Activated naive CD8-positive, alpha-beta T cell treated with anti-CD3 and anti-CD28 coated beads, Interleukin-2, amount 50 U/mL, for 24 hours (primary cell): ENCODE results near the gene IL1RAPL1.

Source experiments
- ATAC-seq: fragments of 150-1000 bp; cut with Tn5 transposase; one replicate; pipeline ENCODE4 v1.10.0; 2021
- DNase-seq: peaks from one replicate; pipeline ENCODE4 v3.0.0; 2021
- H3K27ac Mint-ChIP-seq: one replicate; pipeline ENCODE4 v1.8.0; 2021; ENCODE audit warnings: mild to moderate bottlenecking, mixed read lengths
- H3K27me3 Mint-ChIP-seq: one replicate; pipeline ENCODE4 v1.8.0; 2021; ENCODE audit warnings: mixed read lengths
- H3K36me3 Mint-ChIP-seq: one replicate; pipeline ENCODE4 v1.8.0; 2021; ENCODE audit warnings: low read depth, mixed read lengths
- H3K4me1 Mint-ChIP-seq: one replicate; pipeline ENCODE4 v1.8.0; 2021; ENCODE audit warnings: mixed read lengths
- H3K4me3 Mint-ChIP-seq: one replicate; pipeline ENCODE4 v1.8.0; 2021; ENCODE audit warnings: mild to moderate bottlenecking, moderate library complexity, mixed read lengths
- H3K9me3 Mint-ChIP-seq: one replicate; pipeline ENCODE4 v1.8.0; 2021; ENCODE audit warnings: mixed read lengths

IL1RAPL1 gene

DNA sequence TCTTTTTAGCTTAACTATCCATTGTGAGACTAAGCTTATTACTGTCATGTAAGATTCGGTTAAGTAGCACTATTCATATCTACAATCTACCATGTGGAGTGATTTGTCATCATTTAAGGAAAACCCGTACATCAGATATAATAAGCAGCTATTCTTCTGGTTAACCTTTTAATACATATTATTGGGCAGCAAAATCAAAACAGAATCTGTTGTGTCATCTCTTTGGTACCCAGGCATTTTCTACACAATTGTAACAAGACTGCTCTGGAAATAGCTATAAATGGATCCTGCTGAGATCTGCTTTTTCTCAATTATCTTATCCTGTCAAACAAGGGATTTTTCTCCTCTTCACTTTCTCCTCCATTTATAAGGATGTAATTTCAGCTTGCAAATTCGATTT lies 1106.7 kb downstream of the IL1RAPL1 start:
- Mint-ChIP-seq H3K9me3 (no peaks in the 10 kb centered on the region), H3K4me1 (no peaks in the 10 kb centered on the region), H3K36me3 (no peaks in the 10 kb centered on the region), H3K27me3 (no peaks in the 10 kb centered on the region), H3K27ac (no peak overlapping the region), H3K4me3 (no peak overlapping the region)
- ATAC-seq (no peak), DNase-seq (no peak)

DNA sequence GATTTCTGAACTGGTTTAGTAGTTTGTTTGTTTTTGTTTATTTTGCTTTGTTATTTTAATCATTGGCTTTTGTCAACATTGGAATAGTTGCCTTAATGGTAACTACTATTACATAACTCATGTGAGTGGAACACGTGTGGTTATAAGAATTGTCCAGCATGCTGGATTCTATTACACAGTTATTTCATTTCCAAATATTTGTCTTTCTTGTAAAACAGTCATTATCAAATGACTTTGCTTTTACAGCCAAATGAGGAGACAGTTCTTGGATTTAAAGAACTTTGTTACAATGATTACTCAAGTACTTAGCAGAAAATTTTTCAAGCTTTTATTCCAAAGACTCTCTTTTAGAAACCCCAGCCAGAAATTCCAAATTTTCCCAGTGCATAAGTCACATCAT lies 1112.0 kb downstream of the IL1RAPL1 start:
- Mint-ChIP-seq H3K9me3 (no peaks in the 10 kb centered on the region), H3K36me3 (no peaks in the 10 kb centered on the region), H3K27ac (no peak overlapping the region), H3K4me1 (no peaks in the 10 kb centered on the region), H3K4me3 (no peak overlapping the region), H3K27me3 (no peaks in the 10 kb centered on the region)
- ATAC-seq, result no peak
- no peak for DNase-seq

DNA sequence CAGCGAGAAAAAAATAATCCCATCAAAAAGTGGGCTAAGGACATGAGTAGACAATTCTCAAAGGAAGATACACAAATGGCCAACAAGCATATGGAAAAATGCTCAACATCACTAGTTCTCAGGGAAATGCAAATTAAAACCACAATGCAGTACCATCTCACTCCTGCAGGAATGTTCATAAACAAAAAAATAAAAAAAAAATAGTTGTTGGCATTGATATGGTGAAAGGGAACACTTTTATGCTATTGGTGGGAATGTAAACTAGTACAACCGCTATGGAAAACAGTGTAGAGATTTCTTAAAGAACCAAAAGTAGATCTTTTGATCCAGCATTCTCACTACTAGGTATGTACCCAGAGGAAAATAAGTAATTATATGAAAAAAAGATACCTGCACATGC lies 1119.8 kb downstream of the IL1RAPL1 start:
- no peak overlapping the region for H3K27ac Mint-ChIP-seq
- DNase-seq (no peak), ATAC-seq (no peak)
- H3K27me3 Mint-ChIP-seq, result no peaks in the 10 kb centered on the region
- no peak overlapping the region for H3K4me3 Mint-ChIP-seq
- H3K36me3 Mint-ChIP-seq, result no peaks in the 10 kb centered on the region
- H3K9me3 Mint-ChIP-seq, result peaks cover 9% of the 10 kb centered on the region
- no peaks in the 10 kb centered on the region for H3K4me1 Mint-ChIP-seq

DNA sequence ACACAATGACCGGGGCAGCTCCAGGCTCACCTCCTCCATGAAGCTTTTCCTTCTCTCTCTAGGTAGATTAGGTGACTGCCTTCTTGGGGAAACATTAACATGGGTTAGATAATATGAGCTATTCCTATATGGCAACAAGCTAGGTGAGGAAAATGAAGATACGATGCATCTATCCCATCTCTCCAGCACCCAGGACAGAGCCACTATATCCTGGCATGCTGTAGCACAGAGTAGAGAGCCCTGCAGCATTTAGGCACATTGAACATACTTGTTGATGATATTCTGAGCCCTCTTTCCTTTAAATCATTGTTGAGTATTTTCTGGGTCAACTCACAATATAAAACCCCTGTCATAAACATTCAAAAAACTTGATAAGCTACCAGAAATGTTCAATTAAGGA lies 1133.9 kb downstream of the IL1RAPL1 start:
- Mint-ChIP-seq H3K27me3 (no peaks in the 10 kb centered on the region), H3K36me3 (no peaks in the 10 kb centered on the region), H3K9me3 (no peaks in the 10 kb centered on the region), H3K4me3 (no peak overlapping the region), H3K4me1 (no peaks in the 10 kb centered on the region), H3K27ac (no peak overlapping the region)
- ATAC-seq, result no peak
- no peak for DNase-seq

DNA sequence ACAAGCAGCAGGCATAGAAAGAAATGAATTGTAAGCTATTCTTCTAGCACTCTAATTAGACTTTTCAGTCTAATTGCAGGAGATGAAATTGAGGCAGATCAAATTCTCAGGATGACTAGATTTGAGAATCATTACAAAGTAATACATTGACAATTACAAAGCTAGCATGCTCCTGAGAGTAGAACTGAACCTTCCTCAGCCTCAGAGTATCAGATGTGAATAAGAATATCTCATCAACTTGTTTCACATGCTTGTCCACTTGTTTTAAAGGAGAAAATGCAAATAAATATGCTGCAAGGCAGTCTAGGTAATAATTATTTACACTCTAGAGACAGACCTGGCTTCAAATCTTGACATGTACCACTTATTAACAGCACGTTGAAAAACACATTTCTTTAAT lies 1137.1 kb downstream of the IL1RAPL1 start:
- DNase-seq (no peak), ATAC-seq (no peak)
- H3K36me3 Mint-ChIP-seq, result no peaks in the 10 kb centered on the region
- no peaks in the 10 kb centered on the region for H3K4me1 Mint-ChIP-seq
- H3K27ac Mint-ChIP-seq, result no peak overlapping the region
- no peaks in the 10 kb centered on the region for H3K9me3 Mint-ChIP-seq
- H3K4me3 Mint-ChIP-seq, result no peak overlapping the region
- no peaks in the 10 kb centered on the region for H3K27me3 Mint-ChIP-seq

DNA sequence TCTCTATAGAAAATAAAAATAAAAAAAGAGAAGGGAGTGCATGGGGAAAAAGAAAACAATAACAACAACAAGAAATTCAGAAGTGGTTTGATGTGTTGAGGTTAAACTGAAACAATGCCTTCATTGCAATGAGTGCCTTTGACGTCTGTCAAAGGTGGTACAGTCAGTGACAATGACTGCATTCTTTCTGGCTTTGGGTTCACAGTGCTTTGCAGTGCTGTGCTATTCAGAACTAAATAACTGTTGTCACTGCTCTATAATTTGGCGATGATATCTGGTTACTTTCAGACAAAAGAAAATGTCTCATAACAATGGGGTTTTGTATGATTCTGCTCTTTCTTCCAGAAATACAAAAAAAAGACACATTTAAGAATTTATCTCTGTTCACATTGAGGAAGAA lies 1139.6 kb downstream of the IL1RAPL1 start:
- H3K9me3 Mint-ChIP-seq, result no peaks in the 10 kb centered on the region
- H3K4me1 Mint-ChIP-seq, result no peaks in the 10 kb centered on the region
- no peak for ATAC-seq
- no peaks in the 10 kb centered on the region for H3K27me3 Mint-ChIP-seq
- H3K4me3 Mint-ChIP-seq, result no peak overlapping the region
- DNase-seq, result no peak
- no peaks in the 10 kb centered on the region for H3K36me3 Mint-ChIP-seq
- no peak overlapping the region for H3K27ac Mint-ChIP-seq

DNA sequence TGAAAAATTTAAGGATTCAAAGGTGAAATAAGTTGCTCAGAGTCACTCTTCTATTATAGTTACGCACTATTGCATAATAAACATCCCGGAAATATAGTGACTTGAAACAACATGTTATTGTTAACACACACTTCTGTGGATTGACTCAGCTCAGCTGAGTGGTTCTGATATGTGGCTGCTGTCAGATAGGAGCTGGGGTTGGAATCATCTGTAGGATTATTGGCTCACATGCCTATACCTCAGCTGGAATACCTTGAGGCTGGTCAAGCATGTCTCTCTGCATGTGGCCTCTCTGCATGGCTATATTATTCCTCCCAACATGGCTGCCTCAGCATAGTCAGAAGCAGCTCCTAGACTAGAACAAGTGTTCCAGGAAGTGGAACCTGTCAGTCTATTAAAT lies 1141.4 kb downstream of the IL1RAPL1 start:
- Mint-ChIP-seq H3K36me3 (no peaks in the 10 kb centered on the region), H3K4me3 (no peak overlapping the region), H3K4me1 (no peaks in the 10 kb centered on the region), H3K27me3 (no peaks in the 10 kb centered on the region), H3K27ac (no peak overlapping the region), H3K9me3 (no peaks in the 10 kb centered on the region)
- DNase-seq (no peak), ATAC-seq (no peak)

DNA sequence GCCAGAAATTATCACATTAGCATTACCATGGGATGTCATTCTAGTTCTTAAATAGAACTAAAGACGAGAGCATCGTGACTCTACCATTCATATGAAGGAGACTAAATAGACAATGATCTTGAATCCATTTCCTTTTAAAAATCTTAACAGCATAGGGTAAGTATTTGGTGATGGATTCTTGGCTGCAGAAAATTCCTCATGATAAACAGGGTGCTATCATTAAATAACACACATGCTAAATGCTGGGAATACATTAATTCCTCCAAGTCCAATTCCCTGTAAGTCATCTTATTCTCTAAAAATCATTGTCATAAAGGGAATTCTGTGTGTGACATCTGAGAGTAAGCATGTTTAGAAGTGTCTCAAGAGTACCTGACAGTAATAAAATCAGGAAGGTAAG lies 1157.7 kb downstream of the IL1RAPL1 start:
- no peak for DNase-seq
- Mint-ChIP-seq H3K36me3 (no peaks in the 10 kb centered on the region), H3K9me3 (no peaks in the 10 kb centered on the region), H3K27me3 (no peaks in the 10 kb centered on the region), H3K27ac (no peak overlapping the region), H3K4me1 (no peaks in the 10 kb centered on the region), H3K4me3 (no peak overlapping the region)
- no peak for ATAC-seq

DNA sequence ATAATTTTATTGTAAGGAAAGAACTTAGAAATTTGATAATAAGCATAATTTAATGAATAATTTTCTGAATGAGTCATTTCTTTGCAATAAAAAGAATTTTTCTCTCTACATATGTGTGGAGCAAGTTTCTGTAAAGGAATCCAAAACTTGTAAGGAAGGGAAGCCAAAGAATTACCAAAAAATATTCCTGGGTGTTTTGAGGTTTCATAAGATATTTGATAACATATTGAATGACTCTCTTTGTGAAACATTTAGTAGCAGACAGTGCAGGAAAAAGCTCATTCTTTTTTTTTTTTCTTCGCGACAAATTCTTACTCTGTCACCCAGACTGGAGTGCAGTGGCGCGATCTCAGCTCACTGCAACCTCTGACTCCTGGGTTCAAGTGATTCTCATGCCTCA lies 1159.1 kb downstream of the IL1RAPL1 start:
- no peaks in the 10 kb centered on the region for H3K9me3 Mint-ChIP-seq
- ATAC-seq (no peak), DNase-seq (no peak)
- H3K27me3 Mint-ChIP-seq, result no peaks in the 10 kb centered on the region
- H3K4me3 Mint-ChIP-seq, result no peak overlapping the region
- no peaks in the 10 kb centered on the region for H3K4me1 Mint-ChIP-seq
- no peaks in the 10 kb centered on the region for H3K36me3 Mint-ChIP-seq
- H3K27ac Mint-ChIP-seq, result no peak overlapping the region

DNA sequence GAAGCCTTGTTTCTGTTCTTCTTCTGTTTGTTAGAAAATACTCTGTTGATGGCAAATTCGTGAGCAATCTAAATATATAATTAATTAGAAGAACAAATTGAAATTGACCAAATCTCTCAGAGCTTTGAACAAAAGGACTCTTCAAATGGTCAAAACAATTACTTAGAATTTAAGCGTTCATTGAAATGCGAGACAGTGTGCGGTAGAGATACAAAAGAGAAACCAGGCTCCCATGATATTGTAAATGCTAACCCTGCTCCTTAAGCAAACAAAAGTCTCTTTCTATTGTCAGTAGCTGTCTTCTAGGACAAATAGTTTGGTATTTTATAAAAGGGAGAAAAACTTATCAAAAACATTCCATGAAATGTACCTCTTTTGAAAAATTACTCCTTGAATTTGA lies 1174.8 kb downstream of the IL1RAPL1 start:
- DNase-seq (no peak), ATAC-seq (no peak)
- Mint-ChIP-seq H3K9me3 (no peaks in the 10 kb centered on the region), H3K27me3 (no peaks in the 10 kb centered on the region), H3K27ac (no peak overlapping the region), H3K4me3 (no peak overlapping the region), H3K4me1 (no peaks in the 10 kb centered on the region), H3K36me3 (no peaks in the 10 kb centered on the region)

DNA sequence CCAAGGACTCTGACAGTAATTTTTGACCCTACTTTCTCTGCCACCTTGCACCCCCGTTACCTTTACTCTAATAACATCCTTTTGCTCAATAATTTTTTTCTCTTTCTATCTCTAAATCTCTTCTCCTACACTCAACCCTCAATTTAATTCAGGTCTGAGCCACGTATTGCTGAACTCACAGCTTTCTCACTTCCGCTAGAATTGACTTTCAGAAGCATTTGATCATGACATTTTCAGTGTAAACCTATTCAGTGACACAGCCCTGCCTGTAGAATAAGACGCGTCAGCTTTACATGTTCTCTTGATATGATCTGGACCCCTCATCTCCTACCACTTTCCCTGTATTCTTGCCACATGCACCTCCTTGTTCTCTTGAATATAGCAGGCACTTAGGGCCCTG lies 1188.6 kb downstream of the IL1RAPL1 start:
- DNase-seq (no peak), ATAC-seq (no peak)
- H3K4me1 Mint-ChIP-seq, result no peaks in the 10 kb centered on the region
- no peak overlapping the region for H3K27ac Mint-ChIP-seq
- no peaks in the 10 kb centered on the region for H3K9me3 Mint-ChIP-seq
- H3K27me3 Mint-ChIP-seq, result no peaks in the 10 kb centered on the region
- no peak overlapping the region for H3K4me3 Mint-ChIP-seq
- H3K36me3 Mint-ChIP-seq, result no peaks in the 10 kb centered on the region

DNA sequence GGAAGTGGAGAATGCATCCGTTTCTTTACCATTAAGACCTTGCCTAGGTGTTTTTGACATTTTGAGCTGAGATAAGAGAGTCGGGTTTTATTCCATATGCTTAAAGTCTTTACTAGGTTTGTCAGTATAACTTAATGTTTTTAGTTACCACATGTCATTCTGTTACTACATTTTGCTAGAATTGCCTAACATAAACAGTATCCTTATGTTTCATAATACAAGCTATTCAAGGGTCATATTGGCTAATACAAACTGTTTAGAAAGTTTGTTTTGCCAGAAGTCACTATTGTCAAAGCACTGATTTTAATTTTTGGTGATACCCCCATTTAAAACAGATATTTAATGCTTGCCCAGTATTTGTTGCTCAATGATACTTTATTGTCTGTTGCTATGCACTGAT lies 1200.4 kb downstream of the IL1RAPL1 start:
- no peak overlapping the region for H3K4me3 Mint-ChIP-seq
- H3K27ac Mint-ChIP-seq, result no peak overlapping the region
- ATAC-seq, result no peak
- no peak for DNase-seq
- H3K4me1 Mint-ChIP-seq, result no peaks in the 10 kb centered on the region
- H3K27me3 Mint-ChIP-seq, result no peaks in the 10 kb centered on the region
- H3K9me3 Mint-ChIP-seq, result peaks cover 4% of the 10 kb centered on the region
- no peaks in the 10 kb centered on the region for H3K36me3 Mint-ChIP-seq

DNA sequence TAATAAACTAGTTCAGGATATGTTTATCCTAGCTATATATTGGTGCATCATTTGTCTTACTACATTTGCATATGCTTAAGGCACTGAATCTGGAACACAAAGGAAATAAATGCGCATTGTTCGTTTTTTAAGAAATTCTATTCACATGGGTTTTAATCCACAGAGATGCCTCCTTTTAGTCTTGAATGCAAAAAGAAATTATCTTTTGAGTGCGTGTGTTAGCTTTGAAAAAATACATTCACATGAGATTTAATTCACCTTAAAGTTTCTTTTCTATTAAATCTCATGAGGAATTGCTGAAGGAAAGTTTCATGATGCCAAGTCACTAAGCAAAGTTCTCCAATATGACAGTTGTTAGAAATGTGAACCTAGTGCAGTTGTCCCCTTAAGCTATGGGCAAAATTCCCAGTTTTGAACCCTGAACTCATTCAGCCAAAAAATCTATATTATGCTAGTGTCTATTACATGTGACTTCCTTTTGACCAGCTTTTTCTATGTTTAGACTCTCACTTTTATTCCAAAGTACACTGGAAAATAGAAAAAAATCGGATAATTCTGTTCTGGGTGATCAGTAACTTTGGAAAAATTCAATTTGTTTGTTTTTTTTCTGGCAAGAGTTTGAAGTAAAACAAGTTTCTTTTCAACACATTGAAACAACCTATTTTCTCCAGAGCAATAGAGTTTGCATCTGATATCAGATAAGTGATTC lies 1201.9 kb downstream of the IL1RAPL1 start:
- Mint-ChIP-seq H3K9me3 (no peaks in the 10 kb centered on the region), H3K4me3 (no peak overlapping the region), H3K27ac (no peak overlapping the region), H3K36me3 (no peaks in the 10 kb centered on the region), H3K4me1 (no peaks in the 10 kb centered on the region), H3K27me3 (no peaks in the 10 kb centered on the region)
- DNase-seq (no peak), ATAC-seq (no peak)

DNA sequence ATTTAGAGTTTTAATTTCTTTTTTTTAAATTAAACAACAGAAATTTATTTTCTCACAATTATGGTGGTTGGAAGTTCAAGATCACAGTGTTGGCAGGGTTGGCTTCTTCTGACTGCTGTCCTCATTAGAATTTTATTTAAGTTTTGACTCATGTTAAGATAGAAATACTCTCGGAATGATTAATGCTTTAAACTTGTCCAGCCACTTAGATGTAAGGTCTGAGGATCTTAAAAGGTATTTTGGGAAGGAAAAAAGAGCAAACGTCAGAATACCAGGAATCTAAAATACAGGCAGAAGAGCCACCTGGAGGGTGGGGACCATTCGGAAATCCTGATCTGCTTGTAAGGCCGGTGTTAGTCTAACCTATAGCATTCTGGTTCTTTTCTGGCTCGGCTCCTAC lies 1205.1 kb downstream of the IL1RAPL1 start:
- ATAC-seq, result no peak
- H3K27me3 Mint-ChIP-seq, result no peaks in the 10 kb centered on the region

DNA sequence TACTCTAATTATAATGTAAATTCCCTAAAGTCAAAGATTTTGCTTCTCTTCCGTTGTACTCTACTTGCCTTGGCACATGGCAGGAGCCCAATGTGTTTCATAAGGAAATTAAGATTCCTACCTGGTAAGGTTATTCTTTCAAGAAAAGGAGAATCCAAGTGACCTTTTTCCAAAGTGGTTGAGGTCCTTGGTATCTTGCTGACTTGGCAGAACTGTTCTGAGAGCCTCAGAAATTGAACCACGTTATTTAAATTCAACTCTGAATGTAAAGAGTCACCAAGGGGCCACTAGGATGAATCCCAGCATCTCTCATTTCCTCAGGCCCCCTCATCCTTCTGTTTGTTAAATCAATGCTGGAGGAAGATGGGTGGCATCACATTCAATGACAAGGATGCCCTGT lies 1209.9 kb downstream of the IL1RAPL1 start:
- DNase-seq (no peak), ATAC-seq (no peak)
- Mint-ChIP-seq H3K27ac (no peak overlapping the region), H3K27me3 (no peaks in the 10 kb centered on the region), H3K4me1 (no peaks in the 10 kb centered on the region), H3K36me3 (no peaks in the 10 kb centered on the region), H3K4me3 (no peak overlapping the region), H3K9me3 (no peaks in the 10 kb centered on the region)

More for the DNA sequence above, 1205.1 kb downstream of the IL1RAPL1 start:
- no peaks in the 10 kb centered on the region for H3K36me3 Mint-ChIP-seq
- H3K9me3 Mint-ChIP-seq, result no peaks in the 10 kb centered on the region
- no peak for DNase-seq
- no peak overlapping the region for H3K4me3 Mint-ChIP-seq
- no peaks in the 10 kb centered on the region for H3K4me1 Mint-ChIP-seq
- H3K27ac Mint-ChIP-seq, result no peak overlapping the region

DNA sequence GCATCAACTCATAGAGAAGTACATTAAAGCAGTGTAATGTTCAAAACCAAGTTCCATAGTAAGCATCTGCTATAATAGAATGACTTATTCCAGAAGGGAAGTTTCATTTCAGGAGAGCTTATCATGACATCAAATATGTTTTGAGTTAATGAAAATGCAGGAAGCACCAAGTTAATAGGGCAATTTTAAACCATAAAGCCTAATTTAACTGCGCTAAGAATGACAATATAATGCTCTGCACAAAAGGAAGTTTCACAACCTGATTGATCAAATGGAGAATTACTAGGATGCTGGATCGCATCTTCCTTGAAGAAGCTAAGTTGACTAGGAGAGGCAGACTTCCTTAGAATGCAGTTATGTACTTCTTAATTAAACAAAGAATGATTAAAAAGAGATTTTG lies 1211.2 kb downstream of the IL1RAPL1 start:
- H3K4me1 Mint-ChIP-seq, result no peaks in the 10 kb centered on the region
- no peak overlapping the region for H3K4me3 Mint-ChIP-seq

More for the DNA sequence above, 1211.2 kb downstream of the IL1RAPL1 start:
- no peak for ATAC-seq
- no peak for DNase-seq
- H3K27me3 Mint-ChIP-seq, result no peaks in the 10 kb centered on the region
- no peak overlapping the region for H3K27ac Mint-ChIP-seq
- H3K36me3 Mint-ChIP-seq, result no peaks in the 10 kb centered on the region
- H3K9me3 Mint-ChIP-seq, result no peaks in the 10 kb centered on the region
